Stimulated activated CD4-positive, alpha-beta T cell treated with anti-CD3 and anti-CD28 coated beads, Interleukin-4, amount 100 ng/mL, for 48 hours (primary cell): ENCODE measurements around the gene EXOC7.

ENCODE experiments used
- DNase-seq, 2 donors: peaks; one replicate each; pipeline ENCODE4 v3.0.0-alpha.2; 2020; ENCODE audit warnings: low read depth in 2 of 2

EXOC7 gene

GRCh38 chr17:76138896-76139752, 35.5 kb upstream of the EXOC7 start:
- no peak for DNase-seq

DNA sequence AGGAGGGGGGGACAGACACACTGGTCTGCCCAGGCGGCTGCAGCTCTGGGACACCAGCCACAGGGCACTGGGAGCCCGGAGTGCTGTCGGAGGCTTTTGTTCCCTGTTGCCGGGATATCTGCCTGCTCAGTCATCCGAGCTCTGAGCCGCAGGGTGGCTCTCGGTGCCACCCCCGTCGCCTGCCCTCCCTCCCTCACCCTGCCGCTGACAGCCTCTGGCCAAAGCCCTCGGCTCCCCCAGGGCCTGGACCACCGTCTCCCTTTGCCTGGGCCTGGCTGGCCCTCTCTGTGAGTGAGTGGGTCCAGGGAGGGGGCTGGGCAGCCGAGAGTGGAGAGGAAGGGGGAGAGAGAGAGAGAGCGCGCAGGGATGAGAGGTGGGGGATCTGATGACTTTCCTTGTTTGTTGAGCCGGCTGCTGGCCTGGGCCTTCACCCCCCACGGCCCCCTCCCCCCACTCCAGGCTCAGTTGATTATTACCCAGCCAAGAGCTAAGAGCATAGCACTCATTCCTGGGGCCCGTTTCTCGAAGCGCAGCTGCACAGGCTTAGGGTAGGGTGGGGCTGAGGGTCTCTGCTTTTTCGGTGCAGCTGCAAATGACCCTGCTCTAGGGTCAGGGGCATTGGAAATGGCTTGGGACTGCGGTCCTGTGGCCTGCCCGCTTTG, 34.8 kb upstream of the EXOC7 start:
- no peak for DNase-seq

DNA sequence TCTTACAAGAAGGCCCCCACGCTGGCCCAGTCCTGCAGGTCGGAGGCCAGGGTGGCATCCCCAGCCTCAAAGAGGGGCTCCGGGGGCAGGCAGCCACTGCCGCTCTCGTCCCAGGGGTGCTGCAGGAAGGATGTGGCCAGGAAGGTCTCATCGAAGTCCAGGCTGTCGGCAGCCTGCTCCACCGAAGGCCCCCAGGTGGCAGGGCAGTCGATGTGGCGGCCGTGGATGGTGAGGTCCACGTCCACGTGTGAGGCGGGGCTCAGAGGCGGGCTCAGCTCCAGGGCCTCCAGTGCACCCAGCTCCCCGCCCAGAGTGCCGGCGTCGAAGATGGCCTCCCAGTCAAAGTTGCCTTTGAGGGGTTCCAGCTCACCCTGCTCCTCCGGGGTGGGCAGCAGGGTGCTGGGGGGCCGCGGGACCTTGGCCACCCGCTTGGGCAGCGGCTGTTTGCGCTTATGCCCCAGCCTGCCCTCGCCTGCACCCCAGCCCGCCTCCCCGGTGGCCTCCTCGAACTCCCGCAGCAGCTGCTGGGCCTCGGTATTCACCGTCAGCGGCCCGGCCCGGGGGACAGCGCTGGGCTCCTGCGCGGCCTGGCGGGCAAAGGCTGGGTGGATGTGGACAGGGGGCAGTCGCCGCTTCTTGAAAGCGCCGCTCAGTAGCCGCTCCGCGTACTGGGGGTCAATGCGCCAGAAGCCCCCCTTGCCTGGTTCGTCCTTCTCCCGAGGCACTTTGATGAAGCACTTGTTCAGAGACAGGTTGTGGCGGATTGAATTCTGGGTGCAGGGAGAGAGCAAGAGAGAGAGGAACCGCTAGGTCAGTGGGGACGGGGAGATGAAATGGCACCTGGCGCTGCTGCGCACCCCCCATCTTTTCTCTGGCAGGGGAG, 34.0 kb upstream of the EXOC7 start:
- no peak for DNase-seq

DNA sequence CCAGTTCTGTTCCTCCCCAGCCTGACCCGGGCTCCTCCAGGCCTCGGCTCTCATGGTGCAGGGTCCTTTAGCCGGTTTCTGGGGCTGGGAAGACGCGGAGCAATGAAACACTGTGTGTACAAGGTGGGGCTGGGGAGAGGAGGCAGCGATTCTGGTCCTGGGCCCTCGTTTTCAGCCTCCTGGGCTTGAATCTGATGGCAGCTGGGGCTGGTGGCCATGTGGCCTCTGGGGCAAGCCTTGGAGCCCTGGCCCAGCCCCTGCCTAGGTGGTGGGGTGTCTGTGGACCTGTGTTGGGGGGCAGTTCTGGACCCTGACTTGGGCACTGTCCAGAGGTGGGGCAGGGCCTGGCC, 33.4 kb upstream of the EXOC7 start:
- DNase-seq = no peak

DNA sequence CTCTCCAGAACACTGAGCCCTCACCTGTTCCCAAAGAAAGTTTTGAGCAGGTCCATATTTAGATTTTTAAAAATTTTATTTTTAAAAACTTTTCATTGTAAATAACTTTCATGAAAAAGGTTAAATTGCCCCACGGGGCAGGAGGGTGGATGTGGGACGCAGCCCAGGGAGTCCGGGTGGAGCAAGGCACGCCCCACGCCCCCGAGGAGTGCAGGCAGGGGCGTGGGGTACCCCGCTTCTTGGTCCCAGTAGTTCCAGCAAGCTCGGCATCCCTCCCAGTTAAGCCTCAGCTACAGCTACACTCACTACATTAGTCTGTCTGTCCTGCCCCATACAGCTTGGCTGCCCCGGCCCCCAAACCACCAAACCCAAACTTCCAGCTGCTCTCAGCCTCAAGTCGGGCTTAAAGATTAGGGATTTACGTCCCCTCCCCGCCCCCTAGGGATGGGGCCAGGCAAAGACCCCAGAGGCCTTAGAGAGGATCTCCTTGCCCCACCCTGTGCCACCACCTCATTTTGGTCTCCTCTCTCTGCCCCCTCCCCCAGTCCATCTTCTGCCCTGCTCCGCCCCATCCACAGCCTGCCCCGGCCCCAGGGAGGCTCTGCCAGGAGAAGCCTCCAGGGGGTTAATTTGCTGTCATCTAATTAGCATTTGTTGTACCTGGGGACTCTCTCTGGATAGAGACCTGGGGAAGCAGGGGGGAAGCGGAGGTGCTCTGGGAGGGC, 32.9 kb upstream of the EXOC7 start:
- no peak for DNase-seq

- DNase-seq = no peak
Observed at GRCh38 chr17:76135810-76136188, 32.2 kb upstream of the EXOC7 start.

DNA sequence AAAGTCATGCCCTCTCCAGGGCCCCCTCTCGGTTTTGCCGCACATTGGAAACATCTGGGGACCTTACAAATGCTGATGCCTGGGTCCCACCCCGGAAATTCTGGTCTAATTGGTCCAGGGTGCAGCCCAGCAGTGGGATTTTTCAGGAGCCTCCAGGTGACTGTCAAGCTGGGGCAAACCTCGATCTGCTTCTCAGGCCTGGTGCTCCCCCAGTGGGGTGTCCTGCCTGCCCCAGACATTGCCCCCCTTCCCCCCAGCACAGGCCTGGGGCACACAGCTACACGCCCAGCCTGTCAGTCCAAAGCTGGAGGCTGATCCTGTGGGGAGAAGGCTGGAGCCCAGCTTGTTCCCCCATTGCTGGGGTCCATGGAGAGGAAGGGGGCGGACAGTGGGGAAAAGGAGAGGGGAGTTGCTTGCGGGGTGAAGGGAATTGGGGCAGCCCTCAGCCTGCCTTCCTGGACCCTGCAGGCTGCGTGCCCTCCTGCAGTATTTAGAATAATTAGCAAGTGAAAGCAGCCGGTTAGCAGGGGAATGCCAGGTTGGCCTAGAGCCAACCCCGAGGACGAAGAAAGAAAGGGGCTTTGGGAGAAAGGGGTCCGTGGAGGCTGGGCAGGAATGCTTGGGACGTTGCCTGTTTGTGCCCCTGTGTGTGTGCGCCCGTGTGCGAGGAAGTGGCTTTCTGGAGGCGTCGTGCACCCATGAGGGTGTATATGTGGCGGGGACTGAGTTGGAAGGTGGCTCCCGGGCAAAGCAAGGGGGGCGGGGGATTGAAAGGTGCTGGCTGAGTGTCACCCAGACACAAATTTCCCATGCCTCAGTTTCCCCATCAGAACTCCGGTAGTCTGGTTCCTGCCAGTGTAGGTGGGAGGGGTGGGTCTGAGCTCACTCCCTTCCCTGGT, 31.6 kb upstream of the EXOC7 start:
- DNase-seq = no peak

- DNase-seq = no peak
Observed at GRCh38 chr17:76132574-76133338, 29.2 kb upstream of the EXOC7 start.

DNA sequence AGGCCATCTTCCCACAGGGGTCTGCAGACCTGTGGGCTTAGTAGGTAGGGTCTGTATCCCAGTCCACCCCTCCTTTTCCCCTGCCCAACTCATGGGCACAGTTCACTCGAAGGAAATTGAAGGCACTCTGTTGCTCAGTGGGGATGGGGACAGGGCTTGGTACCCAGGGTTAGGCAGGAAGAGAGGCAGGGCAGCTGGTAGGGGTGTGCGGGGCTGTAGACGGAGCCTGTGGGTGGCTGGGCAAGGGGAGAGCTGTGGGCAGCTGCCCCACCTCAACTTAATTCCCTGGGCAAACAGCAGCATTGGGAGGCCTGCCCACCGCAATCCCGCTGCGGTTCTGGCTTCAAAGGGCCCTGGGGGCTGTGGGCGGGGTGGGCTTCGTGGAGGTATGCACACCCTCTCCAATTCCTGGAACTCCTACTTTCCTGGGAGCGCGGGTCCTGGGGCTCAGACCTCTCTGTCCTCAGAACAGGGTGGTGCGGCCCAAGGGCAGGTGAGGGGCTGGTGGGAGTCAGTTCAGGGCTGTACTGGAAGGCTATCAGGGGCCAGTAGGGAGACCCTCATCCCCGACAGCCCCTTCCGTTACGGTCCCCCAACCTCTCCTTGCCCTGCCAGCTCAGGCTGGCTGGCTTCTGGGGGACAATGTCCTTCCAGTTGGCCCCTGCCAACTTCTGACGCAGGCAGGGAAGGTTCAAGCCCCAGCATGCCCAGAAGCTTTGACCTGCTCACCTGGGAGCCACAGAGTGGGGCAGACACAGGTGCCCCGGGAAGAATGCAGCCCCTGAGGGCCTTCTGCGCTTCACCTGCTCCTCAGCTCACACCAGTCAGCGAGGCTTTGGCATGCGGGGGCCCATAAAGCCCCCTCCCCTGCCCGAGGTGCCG, 28.3 kb upstream of the EXOC7 start:
- no peak for DNase-seq

DNA sequence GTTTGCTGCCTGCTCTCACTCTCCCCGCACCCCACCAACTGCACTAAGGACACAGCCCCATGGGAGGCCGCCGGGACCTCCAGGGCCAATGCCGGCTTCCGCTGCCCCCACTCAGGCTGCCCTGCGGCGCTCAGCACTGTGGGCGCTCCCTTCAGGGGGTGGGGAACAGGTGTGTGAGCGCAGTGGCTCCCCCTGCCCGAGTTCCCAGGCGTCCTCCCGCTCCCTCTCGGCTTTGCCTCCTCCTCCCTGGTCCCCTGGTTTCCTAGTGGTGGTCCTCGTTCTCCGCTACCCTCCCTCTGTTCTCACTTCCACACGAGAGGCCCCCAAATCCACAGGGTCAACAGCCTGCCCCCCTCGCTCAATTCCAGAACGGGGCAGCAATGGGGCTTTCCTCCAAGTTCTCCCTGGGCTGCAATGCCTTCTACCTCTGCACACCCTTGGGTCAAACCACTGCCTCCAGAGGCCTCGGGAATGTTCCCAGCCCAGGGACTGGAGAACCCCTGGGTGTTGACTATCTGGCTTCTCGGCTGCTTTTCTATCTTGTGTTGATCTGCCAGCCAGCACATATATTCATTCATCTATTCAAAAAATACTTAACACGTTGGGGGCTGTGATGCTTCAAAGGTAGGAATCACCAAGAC, 27.6 kb upstream of the EXOC7 start:
- no peak for DNase-seq

DNA sequence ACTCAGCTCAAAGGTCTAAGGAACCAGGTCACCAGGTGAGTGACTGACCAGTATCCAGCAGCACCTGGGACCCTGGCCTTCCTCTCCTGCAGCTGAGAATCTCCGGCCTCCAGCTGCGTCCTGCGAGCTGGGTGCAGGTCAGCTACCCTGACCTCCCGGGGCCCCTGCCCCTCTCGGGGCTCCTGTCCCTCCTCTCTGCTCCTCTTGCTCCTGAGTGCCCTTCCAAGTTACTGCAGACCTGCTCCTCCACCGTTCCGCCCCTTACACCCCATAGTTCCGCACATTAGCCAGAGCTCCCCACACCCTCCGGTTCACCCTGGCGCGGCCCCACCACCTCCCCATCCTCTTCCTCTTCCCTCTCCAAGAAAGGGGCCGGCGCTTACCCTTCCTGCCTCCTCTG, 26.9 kb upstream of the EXOC7 start:
- DNase-seq = no peak

- no peak for DNase-seq
Observed at GRCh38 chr17:76125922-76126321, 22.3 kb upstream of the EXOC7 start.

GRCh38 chr17:76125391-76125675, 21.7 kb upstream of the EXOC7 start:
- no peak for DNase-seq

DNA sequence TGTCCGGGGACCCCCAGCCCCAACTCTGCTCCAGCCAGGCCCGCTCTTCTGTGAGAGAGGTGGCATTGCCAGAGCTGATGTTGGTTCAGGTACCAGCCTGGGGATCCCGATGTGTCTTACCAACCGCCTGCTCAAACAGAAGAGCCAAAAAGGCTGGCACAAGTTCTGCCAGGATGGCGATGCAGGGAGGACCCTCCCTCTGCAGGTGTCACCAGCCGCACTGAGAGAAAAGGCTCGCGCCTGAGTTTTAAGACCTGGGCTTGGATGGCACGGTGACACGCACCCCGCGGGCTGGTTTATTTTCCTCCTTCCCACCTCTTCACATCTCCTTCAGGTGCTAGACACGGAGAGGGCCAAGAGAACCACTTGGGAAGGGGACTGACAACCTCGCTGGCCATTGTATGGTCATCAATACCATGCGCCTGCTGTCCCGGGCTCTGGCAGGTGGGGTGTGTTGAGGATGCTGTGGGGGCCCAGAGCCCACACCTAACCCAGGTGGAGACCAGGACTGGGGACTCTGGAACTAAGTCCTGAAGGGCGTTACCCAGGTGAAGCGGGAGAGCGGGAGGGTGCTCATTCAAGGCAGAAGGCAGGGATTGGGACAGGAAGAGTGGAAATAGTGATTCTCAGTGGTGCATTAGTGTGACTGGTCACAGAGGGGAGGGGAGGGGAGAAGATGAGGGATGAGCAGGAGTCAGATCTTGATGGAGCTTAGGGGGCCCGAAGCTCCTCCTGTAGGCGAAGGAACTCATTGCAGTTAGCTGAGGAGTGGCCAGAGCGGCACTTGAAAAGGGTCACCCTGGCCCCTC, 21.2 kb upstream of the EXOC7 start:
- DNase-seq = no peak

- DNase-seq = no peak
Observed at GRCh38 chr17:76123749-76124581, 20.4 kb upstream of the EXOC7 start.

GRCh38 chr17:76123191-76123499, 19.6 kb upstream of the EXOC7 start:
- DNase-seq = no peak
